ENCODE results near the gene CARS1.

DNA sequence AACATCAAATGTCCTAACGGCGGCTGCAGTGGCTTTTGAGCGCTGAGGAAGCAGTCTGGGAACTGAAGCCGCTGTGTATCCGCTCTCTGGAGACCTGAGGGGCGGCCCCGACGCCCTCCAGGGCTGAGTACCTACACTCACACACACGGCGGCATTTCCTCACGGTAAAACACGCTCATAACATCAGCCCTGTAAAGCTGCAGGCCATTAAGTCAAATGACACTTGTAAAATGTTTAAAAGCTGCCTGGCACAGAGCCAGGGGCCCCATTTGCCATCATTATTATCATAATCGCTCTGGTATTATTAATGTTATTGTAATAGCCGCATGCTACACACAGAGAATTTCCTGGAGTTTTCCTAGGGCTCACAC is 5.1 kb downstream of the CARS1 start:
- TF ChIP-seq, protein P1, sequence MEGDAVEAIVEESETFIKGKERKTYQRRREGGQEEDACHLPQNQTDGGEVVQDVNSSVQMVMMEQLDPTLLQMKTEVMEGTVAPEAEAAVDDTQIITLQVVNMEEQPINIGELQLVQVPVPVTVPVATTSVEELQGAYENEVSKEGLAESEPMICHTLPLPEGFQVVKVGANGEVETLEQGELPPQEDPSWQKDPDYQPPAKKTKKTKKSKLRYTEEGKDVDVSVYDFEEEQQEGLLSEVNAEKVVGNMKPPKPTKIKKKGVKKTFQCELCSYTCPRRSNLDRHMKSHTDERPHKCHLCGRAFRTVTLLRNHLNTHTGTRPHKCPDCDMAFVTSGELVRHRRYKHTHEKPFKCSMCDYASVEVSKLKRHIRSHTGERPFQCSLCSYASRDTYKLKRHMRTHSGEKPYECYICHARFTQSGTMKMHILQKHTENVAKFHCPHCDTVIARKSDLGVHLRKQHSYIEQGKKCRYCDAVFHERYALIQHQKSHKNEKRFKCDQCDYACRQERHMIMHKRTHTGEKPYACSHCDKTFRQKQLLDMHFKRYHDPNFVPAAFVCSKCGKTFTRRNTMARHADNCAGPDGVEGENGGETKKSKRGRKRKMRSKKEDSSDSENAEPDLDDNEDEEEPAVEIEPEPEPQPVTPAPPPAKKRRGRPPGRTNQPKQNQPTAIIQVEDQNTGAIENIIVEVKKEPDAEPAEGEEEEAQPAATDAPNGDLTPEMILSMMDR (IDR thresholded peaks at IDR 0.05), result no peak
- no peak for TF ChIP-seq EZH2 (IDR thresholded peaks at IDR 0.05; ENCODE audit: borderline replicate concordance, insufficient read depth, low read depth, low read length, poor library complexity, severe bottlenecking)

Data from B cell (primary cell).